Osteocyte (in vitro differentiated cells): Measurements from ENCODE around the gene MBNL1. TPM values are rescaled to one million over a fixed set of nuclear protein-coding genes. Genes with fewer than 3 reads are reported as not detected.

Source experiments
- DNase-seq: peaks from one replicate; pipeline ENCODE4 v3.0.0; 2021; ENCODE audit warnings: mixed read lengths; ENCODE audit not compliant: unreplicated experiment; ENCODE audit errors: extremely low spot score
- H3K27ac Mint-ChIP-seq: one replicate; pipeline ENCODE4 v1.8.0; 2021; ENCODE audit warnings: mild to moderate bottlenecking, mixed read lengths; ENCODE audit not compliant: unreplicated experiment
- H3K27me3 Mint-ChIP-seq: one replicate; pipeline ENCODE4 v1.8.0; 2021; ENCODE audit warnings: mixed read lengths; ENCODE audit not compliant: unreplicated experiment
- H3K36me3 Mint-ChIP-seq: one replicate; pipeline ENCODE4 v1.8.0; 2021; ENCODE audit warnings: mixed read lengths; ENCODE audit not compliant: unreplicated experiment
- H3K4me1 Mint-ChIP-seq: one replicate; pipeline ENCODE4 v1.8.0; 2021; ENCODE audit warnings: mixed read lengths; ENCODE audit not compliant: unreplicated experiment
- H3K4me3 Mint-ChIP-seq: one replicate; pipeline ENCODE4 v1.8.0; 2021; ENCODE audit warnings: mild to moderate bottlenecking, moderate library complexity, mixed read lengths; ENCODE audit not compliant: unreplicated experiment
- H3K9me3 Mint-ChIP-seq: one replicate; pipeline ENCODE4 v1.8.0; 2021; ENCODE audit warnings: mixed read lengths; ENCODE audit not compliant: unreplicated experiment
- total RNA-seq: library from RNA; stranded (reverse); gene quantifications from 2 replicates; pipeline ENCODE4 v1.2.1, GENCODE V29; 2021
- TF ChIP-seq, protein P1 (sequence below): fragments of 200-600 bp; sonication (generic); IDR thresholded peaks from 2 replicates; pipeline ENCODE4 v1.5.0; 2021; ENCODE audit warnings: antibody characterized with exemption, mild to moderate bottlenecking, moderate library complexity

The MBNL1 gene
- total RNA-seq, 1 donor from 2014 or later: 166 TPM

DNA sequence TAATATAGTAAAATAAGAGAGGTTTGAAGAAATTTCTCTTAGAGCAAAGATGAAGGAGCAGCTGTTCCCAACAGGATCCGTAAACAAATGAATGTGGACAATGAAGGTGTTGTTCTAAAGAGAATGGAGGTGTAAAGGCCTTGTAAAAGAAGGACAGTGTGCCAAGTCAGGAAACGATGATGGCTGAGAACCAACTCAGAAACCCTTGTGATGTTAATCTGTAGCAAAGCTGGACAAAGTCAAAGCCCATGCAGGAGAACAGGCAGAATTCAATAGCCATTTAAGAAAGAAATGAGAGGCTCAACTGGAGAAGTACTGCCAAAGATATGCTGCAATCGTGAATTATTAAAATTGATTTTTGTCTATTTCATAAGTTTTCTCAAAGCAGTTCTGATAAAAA, 192.2 kb downstream of the MBNL1 start:
- H3K4me1 Mint-ChIP-seq: peaks cover 7% of the 10 kb centered on the region
- TF ChIP-seq, protein P1, sequence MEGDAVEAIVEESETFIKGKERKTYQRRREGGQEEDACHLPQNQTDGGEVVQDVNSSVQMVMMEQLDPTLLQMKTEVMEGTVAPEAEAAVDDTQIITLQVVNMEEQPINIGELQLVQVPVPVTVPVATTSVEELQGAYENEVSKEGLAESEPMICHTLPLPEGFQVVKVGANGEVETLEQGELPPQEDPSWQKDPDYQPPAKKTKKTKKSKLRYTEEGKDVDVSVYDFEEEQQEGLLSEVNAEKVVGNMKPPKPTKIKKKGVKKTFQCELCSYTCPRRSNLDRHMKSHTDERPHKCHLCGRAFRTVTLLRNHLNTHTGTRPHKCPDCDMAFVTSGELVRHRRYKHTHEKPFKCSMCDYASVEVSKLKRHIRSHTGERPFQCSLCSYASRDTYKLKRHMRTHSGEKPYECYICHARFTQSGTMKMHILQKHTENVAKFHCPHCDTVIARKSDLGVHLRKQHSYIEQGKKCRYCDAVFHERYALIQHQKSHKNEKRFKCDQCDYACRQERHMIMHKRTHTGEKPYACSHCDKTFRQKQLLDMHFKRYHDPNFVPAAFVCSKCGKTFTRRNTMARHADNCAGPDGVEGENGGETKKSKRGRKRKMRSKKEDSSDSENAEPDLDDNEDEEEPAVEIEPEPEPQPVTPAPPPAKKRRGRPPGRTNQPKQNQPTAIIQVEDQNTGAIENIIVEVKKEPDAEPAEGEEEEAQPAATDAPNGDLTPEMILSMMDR: no peak
- no peak for DNase-seq
- H3K9me3 Mint-ChIP-seq: no peaks in the 10 kb centered on the region
- H3K36me3 Mint-ChIP-seq: peaks cover 28% of the 10 kb centered on the region
- no peaks in the 10 kb centered on the region for H3K27me3 Mint-ChIP-seq
- H3K4me3 Mint-ChIP-seq: no peak overlapping the region
- no peak overlapping the region for H3K27ac Mint-ChIP-seq

DNA sequence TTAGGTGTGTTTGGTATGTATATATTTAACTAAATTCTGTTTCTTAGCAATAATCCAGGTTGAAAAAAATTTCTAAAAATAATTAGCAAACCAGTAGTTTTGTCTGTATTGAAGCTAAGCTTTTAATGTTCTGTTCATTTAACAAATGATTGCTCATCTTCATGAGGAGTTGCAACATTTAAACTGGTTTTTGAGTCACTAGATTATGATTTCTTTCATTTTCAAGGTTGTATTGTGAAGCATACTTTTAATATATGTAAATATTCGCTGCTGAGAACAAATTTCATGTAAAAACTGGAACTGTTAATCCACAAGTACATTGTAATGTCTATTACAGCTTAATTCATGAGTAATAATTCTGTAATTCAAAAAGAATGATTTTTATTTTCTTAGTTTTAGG, 192.7 kb downstream of the MBNL1 start:
- H3K36me3 Mint-ChIP-seq: peaks cover 28% of the 10 kb centered on the region
- DNase-seq: no peak
- H3K27ac Mint-ChIP-seq: no peak overlapping the region
- no peaks in the 10 kb centered on the region for H3K9me3 Mint-ChIP-seq
- peaks cover 7% of the 10 kb centered on the region for H3K4me1 Mint-ChIP-seq
- no peak overlapping the region for H3K4me3 Mint-ChIP-seq
- TF ChIP-seq, protein P1: no peak
- H3K27me3 Mint-ChIP-seq: no peaks in the 10 kb centered on the region

DNA sequence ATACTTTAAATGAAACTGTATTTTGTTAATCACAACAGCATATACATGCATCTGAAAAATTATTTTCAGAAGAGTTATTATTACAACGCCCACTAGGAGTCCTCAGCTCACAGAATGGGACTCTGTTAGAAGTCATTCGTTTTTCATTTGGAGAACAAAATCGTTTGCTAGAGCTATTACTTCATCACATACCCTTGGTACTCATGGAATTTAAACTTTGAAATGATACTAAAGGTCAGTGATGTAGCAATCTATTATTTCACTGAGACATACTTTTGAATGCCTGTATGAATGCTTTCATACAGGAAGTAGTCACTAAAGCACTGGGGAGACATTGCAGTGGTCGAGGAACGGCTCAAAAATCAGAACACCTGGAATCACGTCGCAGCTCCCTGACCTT, 198.1 kb downstream of the MBNL1 start:
- TF ChIP-seq, protein P1: peak; percentile 57
- Mint-ChIP-seq H3K27ac (no peak overlapping the region), H3K9me3 (no peaks in the 10 kb centered on the region), H3K36me3 (peaks cover 23% of the 10 kb centered on the region), H3K4me3 (no peak overlapping the region), H3K4me1 (peaks cover 7% of the 10 kb centered on the region), H3K27me3 (no peaks in the 10 kb centered on the region)
- DNase-seq: no peak

DNA sequence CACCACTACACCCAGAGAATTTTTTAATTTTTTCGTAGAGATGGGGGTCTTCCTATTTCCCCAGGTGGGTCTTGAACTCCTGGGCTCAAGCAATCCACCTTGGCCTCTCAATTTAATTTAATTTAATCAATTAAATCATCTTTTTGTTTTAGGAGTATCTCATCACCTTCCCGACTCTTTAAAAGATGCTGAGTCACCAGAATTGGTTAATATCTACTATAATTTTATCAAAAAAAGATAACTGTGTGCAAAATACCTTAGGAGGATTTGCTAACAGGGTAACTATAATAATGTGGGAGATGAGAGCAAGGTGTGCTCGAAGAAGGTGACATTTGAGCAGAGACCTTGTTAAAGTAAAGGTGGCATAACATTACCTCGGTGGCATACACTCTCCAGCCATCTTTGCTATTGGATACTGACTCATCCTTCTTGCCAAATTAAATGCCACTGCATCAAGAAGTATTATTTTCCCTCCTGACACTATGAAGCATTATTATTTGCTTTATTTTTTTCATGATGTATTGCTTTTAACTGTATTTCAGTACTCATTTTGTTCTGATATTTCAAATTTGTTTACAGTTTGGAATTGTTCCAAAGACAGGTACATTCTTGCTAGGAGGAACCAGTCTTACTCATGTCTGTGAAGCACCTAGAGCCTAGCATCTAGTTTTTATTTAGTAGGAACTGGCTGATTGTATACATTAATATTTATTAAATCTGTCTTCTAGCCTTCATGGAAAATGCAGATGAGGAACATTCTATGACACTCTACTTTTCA, 200.7 kb downstream of the MBNL1 start:
- no peak overlapping the region for H3K4me3 Mint-ChIP-seq

DNA sequence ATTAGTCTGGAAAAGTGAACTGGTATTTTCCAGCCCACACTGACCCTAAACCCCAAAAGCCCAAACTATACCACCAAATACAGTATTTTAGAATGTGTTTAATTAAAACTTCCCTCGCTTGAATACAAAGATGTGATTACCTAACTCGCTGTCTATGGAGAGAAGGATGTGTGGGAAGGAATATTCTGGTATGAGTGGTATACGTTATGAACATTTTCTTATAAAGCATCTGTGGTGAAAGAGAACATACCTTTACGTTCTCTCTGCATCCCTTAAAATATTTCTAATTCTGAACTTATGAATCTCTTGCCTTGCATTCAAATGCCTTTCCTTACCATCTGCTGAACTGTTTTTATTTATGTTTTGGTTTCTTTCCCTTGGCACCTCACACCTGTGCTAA, 201.4 kb downstream of the MBNL1 start:
- H3K27me3 Mint-ChIP-seq: no peaks in the 10 kb centered on the region
- no peak for DNase-seq
- peaks cover 9% of the 10 kb centered on the region for H3K36me3 Mint-ChIP-seq
- H3K4me1 Mint-ChIP-seq: no peaks in the 10 kb centered on the region
- H3K27ac Mint-ChIP-seq: no peak overlapping the region
- H3K9me3 Mint-ChIP-seq: no peaks in the 10 kb centered on the region
- H3K4me3 Mint-ChIP-seq: no peak overlapping the region
- TF ChIP-seq, protein P1: no peak

More for the DNA sequence above, 200.7 kb downstream of the MBNL1 start:
- Mint-ChIP-seq H3K9me3 (no peaks in the 10 kb centered on the region), H3K27me3 (no peaks in the 10 kb centered on the region), H3K36me3 (peaks cover 14% of the 10 kb centered on the region), H3K4me1 (no peaks in the 10 kb centered on the region), H3K27ac (no peak overlapping the region)
- TF ChIP-seq, protein P1: no peak
- DNase-seq: no peak
